PC-3 (cell line): ENCODE measurements around the gene ISG20. TPM values are rescaled to one million over a fixed set of nuclear protein-coding genes. Genes with fewer than 3 reads are reported as not detected.

Experiments
- ATAC-seq: fragments of 200-7000 bp; cut with Tn5 transposase; 2 replicates; pipeline ENCODE4 v1.9.1; 2020; ENCODE audit warnings: mild to moderate bottlenecking, moderate library complexity
- BruUV-seq: library from RNA; stranded (reverse); fragments of 400-500 nt; replicated peaks from 2 replicates; lab custom pipeline; 2021; lab: Mats Ljungman, UMichigan
- CTCF ChIA-PET: fragments of 300-600 bp; sonication (Branson Sonifier 250); formaldehyde crosslinking; loops from one replicate; lab custom pipeline; 2022; ENCODE audit warnings: antibody characterized with exemption; lab: Charles Lee
- POLR2A ChIA-PET: fragments of 300-600 bp; sonication (Branson Sonifier 250); formaldehyde crosslinking; loops from one replicate; lab custom pipeline; 2022; ENCODE audit warnings: antibody characterized with exemption; ENCODE audit not compliant: unreplicated experiment; lab: Charles Lee
- DNase-seq: peaks from one replicate; pipeline ENCODE4 v3.0.0-alpha.2; 2015
- H2AFZ ChIP-seq: fragments of 300-600 bp; sonication (generic); 2 replicates; pipeline ENCODE4 v1.6.0; 2016; ENCODE audit warnings: antibody characterized with exemption, low read length
- H3F3A ChIP-seq: fragments of 300-600 bp; sonication (generic); one replicate; pipeline ENCODE4 v1.6.0; 2017; ENCODE audit warnings: antibody characterized with exemption, low read length, control low read depth, mild to moderate bottlenecking; ENCODE audit not compliant: unreplicated experiment
- H3K27ac ChIP-seq: fragments of 300-600 bp; sonication (generic); 2 replicates; pipeline ENCODE4 v1.5.1; 2016; ENCODE audit warnings: mild to moderate bottlenecking, low read length
- H3K27me3 ChIP-seq: fragments of 300-600 bp; sonication (generic); 2 replicates; pipeline ENCODE4 v1.6.1; 2016; ENCODE audit warnings: low read length, mixed read lengths
- H3K36me3 ChIP-seq: fragments of 300-600 bp; sonication (generic); 2 replicates; pipeline ENCODE4 v1.6.1; 2016; ENCODE audit warnings: low read depth, mixed run types, low read length, mixed read lengths
- H3K4me1 ChIP-seq: fragments of 300-600 bp; sonication (generic); 2 replicates; pipeline ENCODE4 v1.5.1; 2016; ENCODE audit warnings: low read length; ENCODE audit not compliant: insufficient read depth
- H3K4me2 ChIP-seq: fragments of 300-600 bp; sonication (generic); 2 replicates; pipeline ENCODE4 v1.6.0; 2016; ENCODE audit warnings: low read length
- H3K4me3 ChIP-seq: fragments of 300-600 bp; sonication (generic); 2 replicates; pipeline ENCODE4 v1.5.1; 2016; ENCODE audit warnings: mild to moderate bottlenecking, low read length, mixed read lengths
- H3K79me2 ChIP-seq: fragments of 300-600 bp; sonication (generic); 2 replicates; pipeline ENCODE4 v1.6.1; 2017; ENCODE audit warnings: low read length, mixed read lengths
- H3K9ac ChIP-seq: fragments of 300-600 bp; sonication (generic); 2 replicates; pipeline ENCODE4 v1.6.0; 2016; ENCODE audit warnings: mild to moderate bottlenecking, low read length
- H3K9me2 ChIP-seq: fragments of 300-600 bp; sonication (generic); replicated peaks from 2 replicates; pipeline ENCODE4 v1.6.1; 2016; ENCODE audit warnings: mixed run types, low read length, mixed read lengths
- H3K9me3 ChIP-seq: fragments of 300-600 bp; sonication (generic); 2 replicates; pipeline ENCODE4 v1.6.1; 2016; ENCODE audit warnings: low read length, mixed read lengths
- H4K20me1 ChIP-seq: fragments of 300-600 bp; sonication (generic); 2 replicates; pipeline ENCODE4 v1.6.1; 2016; ENCODE audit warnings: low read length, mixed read lengths
- EZH2 ChIP-seq: fragments of 300-600 bp; sonication (generic); IDR thresholded peaks from one replicate; pipeline ENCODE4 v1.6.1; 2017; ENCODE audit warnings: antibody characterized with exemption, mild to moderate bottlenecking, low read length; ENCODE audit not compliant: unreplicated experiment
- EZH2phosphoT487 ChIP-seq: fragments of 300-600 bp; sonication (generic); IDR thresholded peaks from 2 replicates; pipeline ENCODE4 v1.6.1; 2018; ENCODE audit warnings: mild to moderate bottlenecking, antibody characterized with exemption, low read length, borderline replicate concordance
- intact Hi-C: fragments of 100-400 bp; cut with micrococcal nuclease; formaldehyde crosslinking; loops from 2 replicates; pipeline ENCODE4 v1.9.0; 2023
- total RNA-seq: library from RNA; depleted of rRNA; stranded (reverse); fragments of >200 nt; gene quantifications from 2 replicates; pipeline ENCODE4 v1.2.3, GENCODE V29; 2014
- TF ChIP-seq, protein P1 (sequence below): fragments of 300-600 bp; sonication (generic); conservative IDR thresholded peaks from 2 replicates; pipeline ENCODE4 v1.5.1; 2017; ENCODE audit warnings: antibody characterized with exemption, low read depth, mild to moderate bottlenecking, low read length

The ISG20 gene
- total RNA-seq, 1 experiment from 2014 or later: 64.0 TPM

DNA sequence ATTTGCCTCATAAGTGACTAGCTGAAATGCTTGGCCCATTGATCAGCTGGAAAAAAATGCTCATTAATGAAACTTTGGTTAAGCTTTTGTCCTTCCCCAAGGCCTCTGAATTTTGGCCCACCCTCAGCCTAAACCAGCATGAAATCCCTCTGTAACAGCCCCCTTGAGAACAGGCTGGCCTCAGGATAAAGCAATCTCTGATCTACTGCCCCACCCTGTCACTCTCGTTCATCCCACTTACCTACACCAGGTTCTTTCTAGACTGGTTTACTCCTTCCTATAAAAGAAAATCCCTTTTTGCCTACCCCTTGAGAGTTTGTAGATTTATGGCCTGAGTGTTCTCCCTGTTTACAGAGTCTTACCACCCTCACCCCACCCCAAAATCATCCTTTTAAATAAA is 21.0 kb upstream of the ISG20 start:
- intact Hi-C loops: no loop called here
- TF ChIP-seq EZH2: no peak
- no peak for TF ChIP-seq EZH2phosphoT487
- TF ChIP-seq, protein P1, sequence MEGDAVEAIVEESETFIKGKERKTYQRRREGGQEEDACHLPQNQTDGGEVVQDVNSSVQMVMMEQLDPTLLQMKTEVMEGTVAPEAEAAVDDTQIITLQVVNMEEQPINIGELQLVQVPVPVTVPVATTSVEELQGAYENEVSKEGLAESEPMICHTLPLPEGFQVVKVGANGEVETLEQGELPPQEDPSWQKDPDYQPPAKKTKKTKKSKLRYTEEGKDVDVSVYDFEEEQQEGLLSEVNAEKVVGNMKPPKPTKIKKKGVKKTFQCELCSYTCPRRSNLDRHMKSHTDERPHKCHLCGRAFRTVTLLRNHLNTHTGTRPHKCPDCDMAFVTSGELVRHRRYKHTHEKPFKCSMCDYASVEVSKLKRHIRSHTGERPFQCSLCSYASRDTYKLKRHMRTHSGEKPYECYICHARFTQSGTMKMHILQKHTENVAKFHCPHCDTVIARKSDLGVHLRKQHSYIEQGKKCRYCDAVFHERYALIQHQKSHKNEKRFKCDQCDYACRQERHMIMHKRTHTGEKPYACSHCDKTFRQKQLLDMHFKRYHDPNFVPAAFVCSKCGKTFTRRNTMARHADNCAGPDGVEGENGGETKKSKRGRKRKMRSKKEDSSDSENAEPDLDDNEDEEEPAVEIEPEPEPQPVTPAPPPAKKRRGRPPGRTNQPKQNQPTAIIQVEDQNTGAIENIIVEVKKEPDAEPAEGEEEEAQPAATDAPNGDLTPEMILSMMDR: no peak

DNA sequence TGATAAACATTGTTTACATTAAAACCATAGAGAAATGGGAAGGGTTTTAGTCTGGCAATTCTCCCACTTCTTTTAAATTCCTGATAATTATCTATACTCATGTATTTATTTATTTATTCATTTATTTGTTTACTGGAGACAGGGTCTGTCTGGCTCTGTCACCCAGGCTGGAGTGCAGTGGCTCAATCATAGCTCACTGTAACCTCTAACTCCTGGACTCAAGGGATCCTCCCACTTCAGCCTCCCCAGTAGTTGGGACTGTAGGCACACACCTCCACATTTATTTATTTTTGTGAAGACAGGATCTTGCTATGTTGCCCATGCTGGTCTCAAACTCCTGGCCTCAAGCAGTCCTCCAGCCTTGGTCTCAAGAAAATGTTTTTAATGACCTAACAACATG is 20.1 kb upstream of the ISG20 start:
- CTCF ChIA-PET: no interaction called here
- Histone ChIP-seq H3K27ac (no peak overlapping the region), H3K4me3 (no peak overlapping the region), H3K9me3 (no peaks in the 10 kb centered on the region), H4K20me1 (no peaks in the 10 kb centered on the region; the same call in 1 of the 2 replicates), H3K79me2 (peaks cover 24% of the 10 kb centered on the region), H3K9ac (no peak overlapping the region), H3K4me1 (peaks cover 21% of the 10 kb centered on the region), H2AFZ (no peak overlapping the region), H3K36me3 (peaks cover 4% of the 10 kb centered on the region; the same call in 1 of the 2 replicates), H3K4me2 (no peak overlapping the region), H3F3A (no peaks in the 10 kb centered on the region), H3K9me2 (no peaks in the 10 kb centered on the region), H3K27me3 (no peaks in the 10 kb centered on the region)
- peak; percentile 25 for DNase-seq
- BruUV-seq: no TSS peak
- no peak for ATAC-seq
- intact Hi-C loops: no loop called here
- POLR2A ChIA-PET: no interaction called here
- TF ChIP-seq, protein P1: no peak
- TF ChIP-seq EZH2: no peak
- no peak for TF ChIP-seq EZH2phosphoT487

More for the DNA sequence above, 21.0 kb upstream of the ISG20 start:
- H4K20me1 ChIP-seq: no peaks in the 10 kb centered on the region
- H3K36me3 ChIP-seq: no peaks in the 10 kb centered on the region
- H3F3A ChIP-seq: no peaks in the 10 kb centered on the region
- H3K27me3 ChIP-seq: no peaks in the 10 kb centered on the region
- ATAC-seq (no peak), DNase-seq (no peak)
- H3K79me2 ChIP-seq: peaks cover 17% of the 10 kb centered on the region
- H3K4me1 ChIP-seq: peaks cover 13% of the 10 kb centered on the region
- ChIA-PET CTCF (no interaction called here), POLR2A (no interaction called here)
- no peak overlapping the region for H3K9ac ChIP-seq
- no peak overlapping the region for H3K4me3 ChIP-seq
- H3K4me2 ChIP-seq: no peak overlapping the region
- H3K9me2 ChIP-seq: no peaks in the 10 kb centered on the region
- H2AFZ ChIP-seq: no peak overlapping the region
- H3K9me3 ChIP-seq: no peaks in the 10 kb centered on the region
- no TSS peak for BruUV-seq
- no peak overlapping the region for H3K27ac ChIP-seq

DNA sequence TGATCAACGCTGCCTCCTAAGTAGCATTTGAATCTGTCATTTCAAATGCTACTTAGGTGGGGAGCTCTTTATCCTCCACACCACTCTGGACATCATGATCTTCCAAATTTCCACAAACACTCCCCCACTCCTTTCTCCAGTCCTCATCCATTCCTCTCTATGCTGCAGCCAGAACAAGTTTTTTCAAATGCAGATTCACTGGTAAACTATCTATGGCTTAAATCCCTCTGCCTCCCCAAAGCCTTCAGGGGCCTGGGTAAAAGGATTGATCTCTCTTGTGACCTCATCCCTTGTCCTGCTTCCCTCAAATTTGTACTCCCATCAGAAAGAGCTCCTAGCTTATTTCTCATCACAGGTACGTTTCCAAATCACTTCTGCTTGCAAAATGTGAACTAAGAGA is 19.0 kb upstream of the ISG20 start:
- no peak overlapping the region for H2AFZ ChIP-seq
- no TSS peak for BruUV-seq
- H3K36me3 ChIP-seq: peaks cover 10% of the 10 kb centered on the region
- no peaks in the 10 kb centered on the region for H3K9me2 ChIP-seq
- DNase-seq: no peak
- H3K4me3 ChIP-seq: no peak overlapping the region
- H4K20me1 ChIP-seq: peaks cover 7% of the 10 kb centered on the region; the same call in 1 of the 2 replicates
- H3K4me2 ChIP-seq: no peak overlapping the region
- no peak overlapping the region for H3K27ac ChIP-seq
- H3K4me1 ChIP-seq: peaks cover 32% of the 10 kb centered on the region
- TF ChIP-seq EZH2 (no peak), EZH2phosphoT487 (no peak)
- TF ChIP-seq, protein P1: no peak
- no peak for ATAC-seq
- H3K27me3 ChIP-seq: no peaks in the 10 kb centered on the region
- ChIA-PET POLR2A (no interaction called here), CTCF (no interaction called here)
- no peaks in the 10 kb centered on the region for H3K9me3 ChIP-seq
- intact Hi-C loops: loop anchor here (10.0 kb wide), 1 partner anchor 215 kb away; no protein-coding TSS in a partner anchor
- no peak overlapping the region for H3K9ac ChIP-seq
- peaks cover 35% of the 10 kb centered on the region for H3K79me2 ChIP-seq
- H3F3A ChIP-seq: no peaks in the 10 kb centered on the region
